OCI-LY7 (cell line): ENCODE results near the gene SNCA. TPM values are rescaled to one million over a fixed set of nuclear protein-coding genes. Genes with fewer than 3 reads are reported as not detected.

Source experiments
- BruUV-seq: library from RNA; stranded (reverse); fragments of 400-500 nt; replicated peaks from 2 replicates; lab custom pipeline; 2021; lab: Mats Ljungman, UMichigan
- CTCF ChIA-PET: fragments of 300-600 bp; sonication (Branson Sonifier 250); formaldehyde crosslinking; loops from one replicate; lab custom pipeline; 2022; ENCODE audit warnings: antibody characterized with exemption; ENCODE audit not compliant: unreplicated experiment; lab: Charles Lee
- POLR2A ChIA-PET: fragments of 300-600 bp; sonication (Branson Sonifier 250); formaldehyde crosslinking; loops from one replicate; lab custom pipeline; 2022; ENCODE audit warnings: antibody characterized with exemption; lab: Charles Lee
- DNase-seq: peaks from one replicate; pipeline ENCODE4 v3.0.0-alpha.2; 2015; ENCODE audit warnings: low spot score
- H2AFZ ChIP-seq: fragments of 200-600 bp; sonication (generic), shearing (Covaris generic); 2 replicates; pipeline ENCODE4 v1.6.1; 2014; ENCODE audit warnings: mild to moderate bottlenecking, antibody characterized with exemption, low read length, moderate library complexity
- H3K27ac ChIP-seq: fragments of 200-600 bp; sonication (generic); 2 replicates; pipeline ENCODE4 v1.5.1; 2014; ENCODE audit warnings: mixed run types, low read depth, mild to moderate bottlenecking, moderate library complexity, low read length, inconsistent platforms; ENCODE audit not compliant: poor library complexity, severe bottlenecking
- H3K36me3 ChIP-seq: fragments of 200-600 bp; sonication (generic); 2 replicates; pipeline ENCODE4 v1.6.1; 2014; ENCODE audit warnings: mild to moderate bottlenecking, antibody characterized with exemption, low read length, moderate library complexity, mixed read lengths; ENCODE audit not compliant: insufficient read depth
- H3K4me1 ChIP-seq: fragments of 200-600 bp; sonication (generic); 2 replicates; pipeline ENCODE4 v1.5.1; 2014; ENCODE audit warnings: mild to moderate bottlenecking, low read length; ENCODE audit not compliant: insufficient read depth, poor library complexity, severe bottlenecking
- H3K4me2 ChIP-seq: fragments of 200-600 bp; sonication (generic); 2 replicates; pipeline ENCODE4 v1.6.1; 2014; ENCODE audit warnings: mild to moderate bottlenecking, low read length
- H3K4me3 ChIP-seq: fragments of 200-600 bp; sonication (generic); 2 replicates; pipeline ENCODE4 v1.5.1; 2014; ENCODE audit warnings: mild to moderate bottlenecking, low read depth, low read length; ENCODE audit not compliant: poor library complexity, severe bottlenecking
- H3K79me2 ChIP-seq: fragments of 200-600 bp; sonication (generic); 2 replicates; pipeline ENCODE4 v1.6.1; 2016; ENCODE audit warnings: low read depth, mild to moderate bottlenecking, low read length, moderate library complexity, mixed read lengths; ENCODE audit not compliant: insufficient read depth
- H3K9me2 ChIP-seq: fragments of 200-600 bp; sonication (generic); 2 replicates; pipeline ENCODE4 v1.6.1; 2016; ENCODE audit warnings: mild to moderate bottlenecking, low read length, mixed read lengths; ENCODE audit not compliant: insufficient read depth
- H3K9me3 ChIP-seq: fragments of 200-600 bp; sonication (generic); 2 replicates; pipeline ENCODE4 v1.6.1; 2014; ENCODE audit warnings: mild to moderate bottlenecking, mixed run types, low read length, mixed read lengths
- H4K20me1 ChIP-seq: fragments of 200-600 bp; sonication (generic); 2 replicates; pipeline ENCODE4 v1.6.1; 2014; ENCODE audit warnings: mild to moderate bottlenecking, antibody characterized with exemption, low read length, moderate library complexity, mixed read lengths; ENCODE audit not compliant: insufficient read depth
- CTCF ChIP-seq: fragments of 200-600 bp; sonication (generic); conservative IDR thresholded peaks from 2 replicates; pipeline ENCODE4 v1.5.1; 2014; ENCODE audit warnings: mild to moderate bottlenecking, antibody characterized with exemption, low read length, moderate library complexity, mixed read lengths
- EZH2phosphoT487 ChIP-seq: fragments of 200-600 bp; sonication (generic); IDR thresholded peaks from 2 replicates; pipeline ENCODE4 v1.6.1; 2018; ENCODE audit warnings: low read depth, borderline replicate concordance, mild to moderate bottlenecking, mixed run types, antibody characterized with exemption, low read length, moderate library complexity, mixed read lengths
- intact Hi-C: fragments of 100-400 bp; cut with micrococcal nuclease; formaldehyde crosslinking; loops from one replicate; pipeline ENCODE4 v1.10.0; 2022; ENCODE audit not compliant: unreplicated experiment
- total RNA-seq, 2 experiments: library from RNA; depleted of rRNA in 1 of 2; stranded (reverse); fragments of >200 nt in 1 of 2; shearing (Covaris generic) in 1 of 2; gene quantifications; 2 replicates each; pipeline ENCODE4 v1.2.3, GENCODE V29; 2014 to 2022

SNCA gene
- total RNA-seq, 2 experiments from 2014 or later, result not detected

GRCh38 chr4:89720981-89721380 lies 116.0 kb downstream of the SNCA start:
- no peak overlapping the region for H3K4me2 ChIP-seq
- BruUV-seq, result no TSS peak
- H3K36me3 ChIP-seq, result no peaks in the 10 kb centered on the region
- H3K4me3 ChIP-seq, result no peak overlapping the region
- H3K79me2 ChIP-seq, result no peaks in the 10 kb centered on the region
- H3K4me1 ChIP-seq, result no peaks in the 10 kb centered on the region
- ChIA-PET POLR2A (no interaction called here), CTCF (no interaction called here)
- H3K9me2 ChIP-seq, result no peaks in the 10 kb centered on the region
- H3K27ac ChIP-seq, result no peak overlapping the region
- H2AFZ ChIP-seq, result no peak overlapping the region
- intact Hi-C loops, result no loop called here
- H4K20me1 ChIP-seq, result no peaks in the 10 kb centered on the region
- H3K9me3 ChIP-seq, result no peaks in the 10 kb centered on the region
- TF ChIP-seq CTCF, result no peak
- no peak for TF ChIP-seq EZH2phosphoT487
- no peak for DNase-seq

GRCh38 chr4:89719536-89720090 lies 117.3 kb downstream of the SNCA start:
- Histone ChIP-seq H2AFZ (no peak overlapping the region), H3K9me3 (no peaks in the 10 kb centered on the region), H3K4me1 (no peaks in the 10 kb centered on the region), H3K9me2 (no peaks in the 10 kb centered on the region), H3K4me3 (no peak overlapping the region), H4K20me1 (no peaks in the 10 kb centered on the region), H3K79me2 (no peaks in the 10 kb centered on the region), H3K4me2 (no peak overlapping the region), H3K36me3 (no peaks in the 10 kb centered on the region), H3K27ac (no peak overlapping the region)
- DNase-seq, result no peak
- intact Hi-C loops, result no loop called here
- no peak for TF ChIP-seq EZH2phosphoT487
- no peak for TF ChIP-seq CTCF
- ChIA-PET CTCF (interaction anchor here (0.6 kb wide), 1 partner anchor 100 kb away, joined by 3 read pairs; no protein-coding TSS in a partner anchor), POLR2A (interaction anchor here (0.7 kb wide), 1 partner anchor 19 kb away, joined by 4 read pairs; no protein-coding TSS in a partner anchor)
- no TSS peak for BruUV-seq

DNA sequence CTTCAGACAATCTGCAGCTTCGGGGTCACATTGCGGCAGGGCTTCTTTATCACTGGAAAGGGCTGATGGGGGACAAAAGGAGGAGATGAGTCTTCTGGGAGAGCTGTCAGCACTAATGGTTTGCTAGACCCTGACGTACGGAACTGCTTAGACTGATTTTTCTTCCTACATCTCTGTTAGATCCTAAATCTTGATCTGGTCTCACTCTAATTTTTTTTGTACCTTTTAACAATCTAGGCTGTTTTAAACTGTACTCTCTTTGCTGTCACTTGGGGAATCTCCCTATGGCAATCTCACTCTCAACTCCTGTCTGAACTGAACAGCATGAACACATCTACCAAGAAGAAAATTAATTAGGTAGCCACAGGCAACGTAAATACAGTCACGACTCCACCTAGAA lies 120.1 kb downstream of the SNCA start:
- Histone ChIP-seq H3K36me3 (no peaks in the 10 kb centered on the region), H4K20me1 (no peaks in the 10 kb centered on the region), H3K9me2 (no peaks in the 10 kb centered on the region), H3K79me2 (no peaks in the 10 kb centered on the region), H2AFZ (no peak overlapping the region), H3K27ac (no peak overlapping the region), H3K4me1 (no peaks in the 10 kb centered on the region), H3K4me3 (no peak overlapping the region), H3K4me2 (no peak overlapping the region), H3K9me3 (no peaks in the 10 kb centered on the region)
- CTCF ChIA-PET, result no interaction called here
- POLR2A ChIA-PET, result no interaction called here
- no peak for DNase-seq
- TF ChIP-seq CTCF (no peak), EZH2phosphoT487 (no peak)
- no TSS peak for BruUV-seq
- intact Hi-C loops, result no loop called here
